HL-60/S4 treated with phorbol 12-myristate 13-acetate at 8.2 ng/mL for 4 days and 3 days (cell line): ENCODE results near the gene FAS.

Experiments used
- in situ Hi-C: fragments of 300-500 bp; cut with MboI; formaldehyde crosslinking; loops from 2 replicates; pipeline ENCODE4 v1.15.0; 2022; ENCODE audit warnings: low sequenced_read_pairs

Gene FAS

GRCh38 chr10:89029785-89030437, 39.3 kb downstream of the FAS start:
- in situ Hi-C loops, result loop anchor here (10.0 kb wide), 1 partner anchor 185 kb away; no protein-coding TSS in a partner anchor

GRCh38 chr10:89030791-89031190, 40.2 kb downstream of the FAS start:
- in situ Hi-C loops, result loop anchor here (10.0 kb wide), 1 partner anchor 184 kb away; no protein-coding TSS in a partner anchor

- in situ Hi-C loops, result loop anchor here (10.0 kb wide), 1 partner anchor 182 kb away; no protein-coding TSS in a partner anchor
These were observed 41.7 kb downstream of the FAS start for GRCh38 chr10:89032141-89032891.

GRCh38 chr10:89035461-89035860, 44.9 kb downstream of the FAS start:
- in situ Hi-C loops, result loop anchor here (10.0 kb wide), 1 partner anchor 179 kb away; no protein-coding TSS in a partner anchor

- in situ Hi-C loops, result loop anchor here (10.0 kb wide), 1 partner anchor 178 kb away; no protein-coding TSS in a partner anchor
These were observed 46.5 kb downstream of the FAS start for GRCh38 chr10:89037096-89037495.

GRCh38 chr10:89042562-89042961, 52.0 kb downstream of the FAS start:
- in situ Hi-C loops, result no loop called here

- in situ Hi-C loops, result no loop called here
These were observed 52.5 kb downstream of the FAS start for GRCh38 chr10:89043052-89043451.

GRCh38 chr10:89047397-89047796, 56.8 kb downstream of the FAS start:
- in situ Hi-C loops, result no loop called here

GRCh38 chr10:89051593-89051992, 61.0 kb downstream of the FAS start:
- in situ Hi-C loops, result no loop called here

- in situ Hi-C loops, result no loop called here
These were observed 63.0 kb downstream of the FAS start for GRCh38 chr10:89053555-89053954.

GRCh38 chr10:89055159-89055558, 64.6 kb downstream of the FAS start:
- in situ Hi-C loops, result no loop called here

- in situ Hi-C loops, result no loop called here
These were observed 72.3 kb downstream of the FAS start for GRCh38 chr10:89062861-89063260.

- in situ Hi-C loops, result no loop called here
These were observed 72.9 kb downstream of the FAS start for GRCh38 chr10:89063465-89063864.

GRCh38 chr10:89064748-89065147, 74.2 kb downstream of the FAS start:
- in situ Hi-C loops, result no loop called here
